DND-41 (cell line): ENCODE measurements around the gene TLR4.

Experiments used
- ATAC-seq: fragments of 200-7000 bp; cut with Tn5 transposase; 3 replicates; pipeline ENCODE4 v1.9.1; 2021; ENCODE audit warnings: low read depth; ENCODE audit not compliant: insufficient read depth
- DNase-seq: peaks from one replicate; pipeline ENCODE4 v3.0.0-alpha.2; 2020
- H2AFZ ChIP-seq: 2 replicates; pipeline ENCODE4 v1.6.0; 2012; ENCODE audit warnings: low read depth, low read length
- H3K27ac ChIP-seq: 2 replicates; pipeline ENCODE4 v1.5.1; 2012; ENCODE audit warnings: low read length, inconsistent platforms
- H3K27me3 ChIP-seq: fragments of 200-600 bp; sonication (generic); 2 replicates; pipeline ENCODE4 v1.6.0; 2012; ENCODE audit warnings: low read length, mild to moderate bottlenecking, inconsistent platforms; ENCODE audit not compliant: insufficient read depth, poor library complexity
- H3K36me3 ChIP-seq: 2 replicates; pipeline ENCODE4 v1.5.1; 2012; ENCODE audit warnings: low read length, inconsistent platforms; ENCODE audit not compliant: insufficient read depth
- H3K4me1 ChIP-seq: 2 replicates; pipeline ENCODE4 v1.5.1; 2012; ENCODE audit warnings: mild to moderate bottlenecking, low read length; ENCODE audit not compliant: insufficient read depth
- H3K4me2 ChIP-seq: 2 replicates; pipeline ENCODE4 v1.6.0; 2012; ENCODE audit warnings: mild to moderate bottlenecking, moderate library complexity, low read length, inconsistent platforms; ENCODE audit not compliant: insufficient read depth
- H3K4me3 ChIP-seq, 2 experiments: fragments of 200-600 bp in 1 of 2; shearing (Covaris generic) in 1 of 2; 2 replicates each; pipeline ENCODE4 v1.5.1; 2012 to 2016; ENCODE audit warnings: inconsistent platforms in 2 of 2, low read length in 2 of 2, mild to moderate bottlenecking in 2 of 2, low read depth in 1 of 2, moderate library complexity in 1 of 2
- H3K79me2 ChIP-seq: 2 replicates; pipeline ENCODE4 v1.6.0; 2012; ENCODE audit warnings: low read length, inconsistent platforms; ENCODE audit not compliant: insufficient read depth
- H3K9ac ChIP-seq: 2 replicates; pipeline ENCODE4 v1.6.0; 2012; ENCODE audit warnings: low read depth, mild to moderate bottlenecking, inconsistent platforms, low read length, moderate library complexity
- H3K9me3 ChIP-seq: 2 replicates; pipeline ENCODE4 v1.5.1; 2012; ENCODE audit warnings: low read length, moderate library complexity, mild to moderate bottlenecking, inconsistent platforms; ENCODE audit not compliant: insufficient read depth, severe bottlenecking
- H4K20me1 ChIP-seq: 2 replicates; pipeline ENCODE4 v1.6.0; 2012; ENCODE audit warnings: low read length; ENCODE audit not compliant: insufficient read depth
- CTCF ChIP-seq: IDR thresholded peaks from 2 replicates; pipeline ENCODE4 v1.5.1; 2012; ENCODE audit warnings: borderline replicate concordance, low read length, moderate library complexity, mild to moderate bottlenecking; ENCODE audit not compliant: poor library complexity, severe bottlenecking; ENCODE audit errors: extremely low read depth
- EZH2 ChIP-seq: IDR thresholded peaks from 3 replicates; pipeline ENCODE4 v1.6.1; 2012; ENCODE audit warnings: borderline replicate concordance, low read depth, mild to moderate bottlenecking, moderate library complexity, low read length, inconsistent platforms; ENCODE audit not compliant: severe bottlenecking

TLR4 gene

GRCh38 chr9:117691367-117691766 is 12.8 kb upstream of the TLR4 start:
- no peaks in the 10 kb centered on the region for H3K4me1 ChIP-seq
- no peaks in the 10 kb centered on the region for H3K79me2 ChIP-seq
- TF ChIP-seq CTCF (no peak), EZH2 (no peak)
- no peaks in the 10 kb centered on the region for H3K9me3 ChIP-seq
- H3K36me3 ChIP-seq, result no peaks in the 10 kb centered on the region
- no peak overlapping the region for H3K27ac ChIP-seq
- H3K9ac ChIP-seq, result no peak overlapping the region
- no peaks in the 10 kb centered on the region for H4K20me1 ChIP-seq
- no peak overlapping the region for H3K4me2 ChIP-seq
- ATAC-seq, result no peak
- no peak overlapping the region for H2AFZ ChIP-seq
- H3K27me3 ChIP-seq, result no peaks in the 10 kb centered on the region
- no peak overlapping the region for H3K4me3 ChIP-seq
- no peak for DNase-seq

DNA sequence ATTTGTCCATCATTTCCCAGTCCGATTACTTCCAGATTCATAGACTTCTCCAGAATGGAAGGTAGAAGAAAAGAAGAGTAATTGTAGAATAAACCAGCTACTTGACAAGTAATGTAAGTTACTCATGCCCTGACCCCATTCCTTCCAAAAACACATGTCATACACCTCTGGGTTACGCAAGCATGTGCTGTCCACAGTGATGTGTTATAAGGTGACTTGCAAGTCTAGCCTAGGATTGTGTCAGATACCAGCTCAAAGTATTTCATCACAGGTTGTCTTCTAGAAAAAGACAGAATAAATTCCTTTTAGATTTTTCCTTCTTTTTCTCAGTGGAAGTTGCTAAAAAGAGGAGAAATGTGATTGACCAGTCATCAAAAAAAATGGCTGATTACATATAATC is 8.0 kb upstream of the TLR4 start:
- TF ChIP-seq EZH2, result no peak
- no peak for TF ChIP-seq CTCF

DNA sequence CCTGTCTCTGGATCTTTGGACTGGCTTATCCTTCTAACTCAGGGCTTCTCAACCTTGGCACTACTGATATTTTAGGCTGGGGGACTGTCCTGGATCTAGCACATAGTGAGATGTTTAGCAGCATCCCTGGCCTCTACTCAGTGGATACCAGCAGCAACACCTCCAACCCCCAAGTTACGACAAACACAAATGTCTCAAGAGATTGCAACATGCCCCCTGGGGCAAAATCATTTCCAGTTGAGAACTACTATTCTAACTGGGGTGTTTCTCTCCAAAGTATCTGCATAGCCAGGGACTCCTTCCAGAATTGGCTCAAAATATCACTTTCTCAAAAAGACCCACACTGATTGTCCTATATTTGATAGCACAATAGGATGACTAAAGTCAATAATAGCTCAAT is 7.2 kb upstream of the TLR4 start:
- DNase-seq (no peak), ATAC-seq (no peak)
- Histone ChIP-seq H2AFZ (no peak overlapping the region), H3K4me3 (no peak overlapping the region), H3K4me2 (no peak overlapping the region), H3K27me3 (no peaks in the 10 kb centered on the region), H3K79me2 (no peaks in the 10 kb centered on the region), H3K4me1 (no peaks in the 10 kb centered on the region), H3K9ac (no peak overlapping the region), H3K9me3 (no peaks in the 10 kb centered on the region), H3K27ac (no peak overlapping the region), H3K36me3 (no peaks in the 10 kb centered on the region), H4K20me1 (no peaks in the 10 kb centered on the region)
- no peak for TF ChIP-seq CTCF
- TF ChIP-seq EZH2, result no peak

More for the DNA sequence above, 8.0 kb upstream of the TLR4 start:
- no peaks in the 10 kb centered on the region for H3K27me3 ChIP-seq
- no peaks in the 10 kb centered on the region for H3K4me1 ChIP-seq
- H3K27ac ChIP-seq, result no peak overlapping the region
- no peak overlapping the region for H3K9ac ChIP-seq
- no peak overlapping the region for H3K4me2 ChIP-seq
- ATAC-seq (no peak), DNase-seq (no peak)
- H3K9me3 ChIP-seq, result no peaks in the 10 kb centered on the region
- no peak overlapping the region for H2AFZ ChIP-seq
- H3K4me3 ChIP-seq, result no peak overlapping the region
- H3K36me3 ChIP-seq, result no peaks in the 10 kb centered on the region
- H3K79me2 ChIP-seq, result no peaks in the 10 kb centered on the region
- H4K20me1 ChIP-seq, result no peaks in the 10 kb centered on the region

GRCh38 chr9:117703537-117703936 is 666 bp upstream of the TLR4 start:
- H2AFZ ChIP-seq, result no peak overlapping the region
- TF ChIP-seq EZH2 (no peak), CTCF (no peak)
- no peaks in the 10 kb centered on the region for H3K79me2 ChIP-seq
- no peaks in the 10 kb centered on the region for H3K27me3 ChIP-seq
- no peak overlapping the region for H3K4me2 ChIP-seq
- ATAC-seq, result no peak
- H4K20me1 ChIP-seq, result no peaks in the 10 kb centered on the region
- no peak for DNase-seq
- H3K36me3 ChIP-seq, result no peaks in the 10 kb centered on the region
- no peak overlapping the region for H3K9ac ChIP-seq
- H3K27ac ChIP-seq, result no peak overlapping the region
- H3K4me3 ChIP-seq, result no peak overlapping the region
- no peaks in the 10 kb centered on the region for H3K4me1 ChIP-seq
- H3K9me3 ChIP-seq, result no peaks in the 10 kb centered on the region
